Measurements from ENCODE around the gene CHCHD4. TPM values are rescaled to one million over a fixed set of nuclear protein-coding genes. Genes with fewer than 3 reads are reported as not detected.
"Not testable (repeated sequence)": the region's sequence is repeated elsewhere in the genome, so short reads cannot be mapped to it uniquely, and the experiment has no call there.

The CHCHD4 gene
- total RNA-seq, 6 experiments from 2014 or later = 6.2 to 13.5 (median 8.4) TPM

GRCh38 chr3:14097616-14098391, 26.9 kb downstream of the CHCHD4 start:
- DNase-seq (no peak), ATAC-seq (no peak)
- Histone ChIP-seq H3K36me3 (no peaks in the 10 kb centered on the region), H3K9me3 (peaks cover 0 to 4% (median 0%) of the 10 kb centered on the region in 4 donors), H3K4me3 (no peak overlapping the region), H3K27me3 (no peaks in the 10 kb centered on the region), H3K4me1 (no peaks in the 10 kb centered on the region), H3K27ac (no peak overlapping the region)
- TF ChIP-seq, protein P1, sequence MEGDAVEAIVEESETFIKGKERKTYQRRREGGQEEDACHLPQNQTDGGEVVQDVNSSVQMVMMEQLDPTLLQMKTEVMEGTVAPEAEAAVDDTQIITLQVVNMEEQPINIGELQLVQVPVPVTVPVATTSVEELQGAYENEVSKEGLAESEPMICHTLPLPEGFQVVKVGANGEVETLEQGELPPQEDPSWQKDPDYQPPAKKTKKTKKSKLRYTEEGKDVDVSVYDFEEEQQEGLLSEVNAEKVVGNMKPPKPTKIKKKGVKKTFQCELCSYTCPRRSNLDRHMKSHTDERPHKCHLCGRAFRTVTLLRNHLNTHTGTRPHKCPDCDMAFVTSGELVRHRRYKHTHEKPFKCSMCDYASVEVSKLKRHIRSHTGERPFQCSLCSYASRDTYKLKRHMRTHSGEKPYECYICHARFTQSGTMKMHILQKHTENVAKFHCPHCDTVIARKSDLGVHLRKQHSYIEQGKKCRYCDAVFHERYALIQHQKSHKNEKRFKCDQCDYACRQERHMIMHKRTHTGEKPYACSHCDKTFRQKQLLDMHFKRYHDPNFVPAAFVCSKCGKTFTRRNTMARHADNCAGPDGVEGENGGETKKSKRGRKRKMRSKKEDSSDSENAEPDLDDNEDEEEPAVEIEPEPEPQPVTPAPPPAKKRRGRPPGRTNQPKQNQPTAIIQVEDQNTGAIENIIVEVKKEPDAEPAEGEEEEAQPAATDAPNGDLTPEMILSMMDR (IDR thresholded peaks at IDR 0.05) = no peak
- TF ChIP-seq POLR2A (IDR thresholded peaks at IDR 0.05) = no peak
- 75% methylated on average over 5 of the region's 5 CpGs for WGBS (ENCODE audit: insufficient coverage, low coverage, low lambda C conversion rate, missing lambda C conversion rate)
- intact Hi-C loops (cut with DNase I) = no loop called here

DNA sequence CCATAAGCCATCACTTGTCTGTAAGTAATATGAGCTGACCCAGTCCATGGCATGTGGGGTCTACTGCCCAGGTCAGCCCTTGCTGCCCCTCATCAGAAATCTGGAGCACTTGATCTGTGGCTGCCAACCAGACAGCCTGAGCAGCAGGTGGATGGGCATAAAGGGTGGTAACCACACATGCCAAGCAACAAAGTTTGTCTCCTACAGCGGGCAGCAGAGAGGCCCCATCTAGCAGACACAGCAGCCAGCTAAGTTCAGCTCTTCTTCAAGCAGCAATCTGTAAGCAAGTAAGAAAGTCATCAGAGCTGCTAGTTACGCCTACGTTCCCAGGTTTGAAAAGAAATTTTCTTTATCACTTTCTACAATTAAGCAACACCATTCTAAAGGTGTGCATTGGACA, 27.9 kb downstream of the CHCHD4 start:
- Histone ChIP-seq H3K27ac (no peak overlapping the region), H3K4me3 (no peak overlapping the region), H3K9me3 (peaks cover 0 to 4% (median 0%) of the 10 kb centered on the region in 4 donors), H3K36me3 (no peaks in the 10 kb centered on the region), H3K27me3 (no peaks in the 10 kb centered on the region), H3K4me1 (no peaks in the 10 kb centered on the region)
- DNase-seq (no peak), ATAC-seq (no peak)
- WGBS (ENCODE audit: insufficient coverage, low coverage, low lambda C conversion rate, missing lambda C conversion rate) = 93% methylated on average over 2 of the region's 3 CpGs
- TF ChIP-seq, protein P1 (IDR thresholded peaks at IDR 0.05) = no peak
- no peak for TF ChIP-seq POLR2A (IDR thresholded peaks at IDR 0.05)
- intact Hi-C loops (cut with DNase I) = no loop called here

DNA sequence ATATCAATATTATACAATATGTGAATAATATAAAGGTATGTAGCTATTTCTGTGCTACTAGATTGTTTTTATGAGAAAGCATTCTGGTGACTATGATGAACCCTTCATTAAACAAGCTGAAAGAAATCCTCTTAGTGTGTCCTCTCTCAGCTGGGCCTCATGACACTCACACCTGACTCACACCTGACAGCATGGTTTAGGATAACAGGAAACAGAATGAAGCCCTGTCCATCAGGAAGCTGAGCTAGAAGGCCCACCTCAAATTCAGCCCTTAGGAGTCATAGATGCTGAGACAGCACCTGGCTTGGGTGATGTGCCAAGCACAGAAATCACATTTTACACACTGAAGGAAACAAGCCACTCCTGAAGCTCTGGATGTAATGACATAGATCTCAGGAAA, 30.8 kb downstream of the CHCHD4 start:
- TF ChIP-seq POLR2A (IDR thresholded peaks at IDR 0.05) = no peak
- TF ChIP-seq, protein P1 (IDR thresholded peaks at IDR 0.05) = no peak
- ATAC-seq = no peak

DNA sequence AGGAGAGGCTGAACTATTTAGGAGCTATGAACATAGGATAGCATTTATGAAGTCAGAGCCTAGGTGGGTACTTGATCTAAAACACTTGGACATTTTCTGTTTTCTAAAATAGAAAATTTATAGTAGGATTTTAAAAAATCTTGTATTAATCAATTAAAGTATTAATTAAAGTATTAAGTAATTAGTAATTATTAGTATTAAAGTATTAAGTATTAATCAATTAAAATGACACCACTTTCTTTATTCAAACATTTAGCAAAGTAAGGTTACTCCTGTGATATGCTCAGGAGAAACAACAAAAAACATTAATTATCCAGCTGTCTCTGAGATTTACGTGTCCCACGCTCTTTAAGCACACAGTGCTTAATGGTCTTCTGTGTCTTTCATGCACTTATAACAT, 32.2 kb downstream of the CHCHD4 start:
- no peak overlapping the region for H3K27ac ChIP-seq
- ATAC-seq = no peak
- no peaks in the 10 kb centered on the region for H3K4me1 ChIP-seq
- no peaks in the 10 kb centered on the region for H3K9me3 ChIP-seq
- H3K36me3 ChIP-seq = no peaks in the 10 kb centered on the region
- WGBS (ENCODE audit: insufficient coverage, low coverage, low lambda C conversion rate, missing lambda C conversion rate) = 97% methylated on average over 2 of the region's 2 CpGs
- no peak for TF ChIP-seq POLR2A (IDR thresholded peaks at IDR 0.05)
- TF ChIP-seq, protein P1 (IDR thresholded peaks at IDR 0.05) = no peak
- H3K27me3 ChIP-seq = no peaks in the 10 kb centered on the region
- DNase-seq = no peak
- intact Hi-C loops (cut with DNase I) = no loop called here
- H3K4me3 ChIP-seq = no peak overlapping the region

More for the DNA sequence above, 30.8 kb downstream of the CHCHD4 start:
- no peak overlapping the region for H3K4me3 ChIP-seq
- no peak overlapping the region for H3K27ac ChIP-seq
- no peaks in the 10 kb centered on the region for H3K4me1 ChIP-seq
- peaks cover 0 to 4% (median 0%) of the 10 kb centered on the region in 4 donors for H3K9me3 ChIP-seq
- no peaks in the 10 kb centered on the region for H3K27me3 ChIP-seq
- intact Hi-C loops (cut with DNase I) = no loop called here
- no peaks in the 10 kb centered on the region for H3K36me3 ChIP-seq
- no peak for DNase-seq

DNA sequence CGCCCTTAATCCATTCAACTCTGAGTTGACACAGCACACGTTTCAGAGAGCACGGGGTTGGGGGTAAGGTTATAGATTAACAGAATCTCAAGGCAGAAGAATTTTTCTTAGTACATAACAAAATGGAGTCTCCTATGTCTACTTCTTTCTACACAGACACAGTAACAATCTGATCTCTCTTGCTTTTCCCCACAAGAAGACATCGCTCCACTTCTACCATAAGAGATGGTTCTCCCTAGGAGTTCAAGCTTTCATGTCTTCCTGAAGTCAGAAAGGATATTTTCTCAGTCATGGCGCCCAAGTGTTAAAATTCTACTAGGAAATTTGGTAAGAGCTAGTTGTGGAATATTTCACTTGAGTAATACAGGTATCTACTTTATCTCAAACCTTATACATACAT, 32.7 kb downstream of the CHCHD4 start:
- ATAC-seq; H3K27ac ChIP-seq; H3K4me3 ChIP-seq; H3K27me3 ChIP-seq; H3K4me1 ChIP-seq; DNase-seq; H3K36me3 ChIP-seq; H3K9me3 ChIP-seq; intact Hi-C loops (cut with DNase I): not testable (repeated sequence)
- 95% methylated on average over 2 of the region's 5 CpGs for WGBS (ENCODE audit: insufficient coverage, low coverage, low lambda C conversion rate, missing lambda C conversion rate)

DNA sequence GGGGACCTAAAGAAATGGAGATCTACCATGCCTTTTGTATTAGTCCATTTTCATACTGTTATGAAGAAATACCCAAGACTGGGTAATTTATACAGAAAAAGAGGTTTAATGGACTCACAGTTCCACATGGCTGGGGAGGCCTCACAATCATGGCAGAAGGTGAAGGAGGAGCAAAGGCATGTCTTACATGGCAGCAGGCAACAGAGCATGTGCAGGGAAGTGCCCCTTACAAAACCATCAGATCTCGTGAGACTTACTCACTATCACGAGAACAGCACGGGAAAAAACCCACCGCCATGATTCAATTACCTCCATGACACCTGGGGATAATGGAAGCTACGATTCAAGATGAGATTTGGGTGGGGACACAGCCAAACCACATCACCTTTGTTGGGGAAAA, 37.2 kb downstream of the CHCHD4 start:
- H3K27me3 ChIP-seq; H3K4me1 ChIP-seq; ATAC-seq; DNase-seq; H3K36me3 ChIP-seq; H3K27ac ChIP-seq; intact Hi-C loops (cut with DNase I); H3K4me3 ChIP-seq; H3K9me3 ChIP-seq: not testable (repeated sequence)
- WGBS (ENCODE audit: insufficient coverage, low coverage, low lambda C conversion rate, missing lambda C conversion rate) = no CpG with 5 or more reads among the region's 5 CpGs

All from right lobe of liver (tissue), 6 donors.